B cell (primary cell): ENCODE results near the gene CRISPLD2. TPM values are rescaled to one million over a fixed set of nuclear protein-coding genes. Genes with fewer than 3 reads are reported as not detected.

Experiments
- ATAC-seq: fragments of 200-7000 bp; cut with Tn5 transposase; one replicate; pipeline ENCODE4 v1.10.0; 2021; ENCODE audit warnings: low read depth, mild to moderate bottlenecking, moderate number of reproducible peaks, moderate library complexity
- CTCF ChIA-PET: fragments of 350-600 bp; sonication (Branson Sonifier 250); formaldehyde crosslinking; loops from one replicate; lab custom pipeline; 2021; ENCODE audit warnings: antibody characterized with exemption, inconsistent platforms; lab: Charles Lee
- POLR2A ChIA-PET: fragments of 350-600 bp; sonication (Branson Sonifier 250); formaldehyde crosslinking; loops from one replicate; lab custom pipeline; 2021; ENCODE audit warnings: antibody characterized with exemption; lab: Charles Lee
- DNase-seq: peaks from one replicate; pipeline ENCODE4 v3.0.0; 2013
- H2AFZ ChIP-seq: 2 replicates; pipeline ENCODE4 v1.6.1; 2012; ENCODE audit warnings: mild to moderate bottlenecking, low read depth, low read length; ENCODE audit not compliant: insufficient read depth, poor library complexity, severe bottlenecking
- H3K27ac ChIP-seq, 2 donors: 1 replicate in 1 of 2; 2 replicates in 1 of 2; pipeline ENCODE4 v1.5.1; 2012 to 2013; ENCODE audit warnings: low read length in 2 of 2, mild to moderate bottlenecking in 2 of 2, moderate library complexity in 1 of 2
- H3K27me3 ChIP-seq, 4 experiments: fragments of 200-600 bp in 1 of 4; sonication (generic) in 1 of 4; replicated peaks in 1 of 4; 1 replicate in 2 of 4; 2 replicates in 2 of 4; pipeline versions ENCODE4 v1.6.1 to v1.7.0; 2013 to 2016; ENCODE audit warnings: low read length in 3 of 4, mild to moderate bottlenecking in 2 of 4, mixed read lengths in 1 of 4, moderate library complexity in 1 of 4; ENCODE audit not compliant: insufficient read depth in 4 of 4, control insufficient read depth in 3 of 4; ENCODE audit errors: control extremely low read depth in 1 of 4
- H3K36me3 ChIP-seq, 2 experiments: replicated peaks in 1 of 2; 1 replicate in 1 of 2; 2 replicates in 1 of 2; pipeline versions ENCODE4 v1.6.1 to v1.7.1; 2013; ENCODE audit warnings: low read length in 1 of 2; ENCODE audit not compliant: insufficient read depth in 2 of 2, control insufficient read depth in 1 of 2; ENCODE audit errors: control extremely low read depth in 1 of 2, extremely low read depth in 1 of 2
- H3K4me1 ChIP-seq, 2 donors: fragments of 200-600 bp in 1 of 2; sonication (generic) in 1 of 2; 1 replicate in 1 of 2; 2 replicates in 1 of 2; pipeline versions ENCODE4 v1.5.1 to v1.6.1; 2013 to 2017; ENCODE audit warnings: low read length in 2 of 2; ENCODE audit not compliant: control insufficient read depth in 2 of 2, insufficient read depth in 2 of 2
- H3K4me2 ChIP-seq: replicated peaks from 2 replicates; pipeline ENCODE3; 2012; ENCODE audit warnings: mild to moderate bottlenecking, low read depth, low read length; ENCODE audit not compliant: poor library complexity, severe bottlenecking
- H3K4me3 ChIP-seq, 5 experiments: fragments of 200-600 bp in 1 of 5; sonication (generic) in 1 of 5; 1 replicate in 3 of 5; 2 replicates in 2 of 5; pipeline versions ENCODE4 v1.5.1 to v1.7.0; 2011 to 2016; ENCODE audit warnings: low read length in 4 of 5, mild to moderate bottlenecking in 4 of 5, low read depth in 2 of 5, control low read depth in 1 of 5, moderate library complexity in 1 of 5; ENCODE audit not compliant: insufficient read depth in 1 of 5; ENCODE audit errors: control extremely low read depth in 1 of 5, extremely low read depth in 1 of 5
- H3K79me2 ChIP-seq: fragments of 200-600 bp; sonication (generic); one replicate; pipeline ENCODE4 v1.6.0; 2016; ENCODE audit warnings: low read length; ENCODE audit not compliant: control insufficient read depth, insufficient read depth
- H3K9ac ChIP-seq: fragments of 200-600 bp; sonication (generic); 2 replicates; pipeline ENCODE4 v1.6.1; 2017; ENCODE audit warnings: mild to moderate bottlenecking, low read length, moderate library complexity
- H3K9me3 ChIP-seq, 3 donors: one replicate each; pipeline versions ENCODE4 v1.6.1 to v1.7.1; 2013; ENCODE audit warnings: low read length in 2 of 3; ENCODE audit not compliant: control insufficient read depth in 2 of 3, insufficient read depth in 1 of 3; ENCODE audit errors: control extremely low read depth in 1 of 3
- H4K20me1 ChIP-seq: 2 replicates; pipeline ENCODE4 v1.6.0; 2012; ENCODE audit warnings: mild to moderate bottlenecking, low read length; ENCODE audit not compliant: insufficient read depth, control insufficient read depth, poor library complexity, severe bottlenecking
- H3K27ac Mint-ChIP-seq: one replicate; pipeline ENCODE4 v1.8.0; 2021; ENCODE audit warnings: mixed read lengths
- H3K27me3 Mint-ChIP-seq: one replicate; pipeline ENCODE4 v1.8.0; 2021; ENCODE audit warnings: mixed read lengths
- H3K4me1 Mint-ChIP-seq: one replicate; pipeline ENCODE4 v1.8.0; 2021; ENCODE audit warnings: mixed read lengths
- H3K4me3 Mint-ChIP-seq: one replicate; pipeline ENCODE4 v1.8.0; 2021; ENCODE audit warnings: mixed read lengths
- H3K9me3 Mint-ChIP-seq: one replicate; pipeline ENCODE4 v1.8.0; 2022; ENCODE audit warnings: mixed read lengths; ENCODE audit not compliant: insufficient read depth
- CTCF ChIP-seq: fragments of 200-600 bp; IDR thresholded peaks from one replicate; pipeline ENCODE4 v1.8.0; 2022; ENCODE audit warnings: antibody characterized with exemption, mild to moderate bottlenecking
- EZH2 ChIP-seq: IDR thresholded peaks from 2 replicates; pipeline ENCODE4 v1.6.1; 2012; ENCODE audit warnings: borderline replicate concordance, low read depth, mild to moderate bottlenecking, moderate library complexity, low read length; ENCODE audit not compliant: insufficient read depth, poor library complexity, severe bottlenecking
- WGBS: methylation state at CpG from one replicate; pipeline ENCODE4 v1.1.5; 2013; ENCODE audit warnings: missing lambda C conversion rate; ENCODE audit not compliant: insufficient coverage; 5-methylcytosine and 5-hydroxymethylcytosine counted together
- intact Hi-C: fragments of 100-400 bp; cut with micrococcal nuclease; formaldehyde crosslinking; loops from one replicate; pipeline ENCODE4 v1.10.0; 2022
- polyA plus RNA-seq: library from polyadenylated mRNA; depleted of rRNA; stranded (reverse); fragments of >200 nt; gene quantifications from 2 replicates; pipeline ENCODE4 v1.2.3, GENCODE V29; 2012
- total RNA-seq, 2 donors: library from RNA; stranded (reverse); fragments of 120-200 nt in 1 of 2; gene quantifications; 1 replicate in 1 of 2; 2 replicates in 1 of 2; pipeline versions ENCODE4 v1.2.3 to v1.2.4, GENCODE V29; 2013 to 2022

Gene CRISPLD2
- total and polyA plus RNA-seq, 2 donors (not counting 1 experiment from before 2014, with no cell fraction given): 0.25 to 0.37 TPM

DNA sequence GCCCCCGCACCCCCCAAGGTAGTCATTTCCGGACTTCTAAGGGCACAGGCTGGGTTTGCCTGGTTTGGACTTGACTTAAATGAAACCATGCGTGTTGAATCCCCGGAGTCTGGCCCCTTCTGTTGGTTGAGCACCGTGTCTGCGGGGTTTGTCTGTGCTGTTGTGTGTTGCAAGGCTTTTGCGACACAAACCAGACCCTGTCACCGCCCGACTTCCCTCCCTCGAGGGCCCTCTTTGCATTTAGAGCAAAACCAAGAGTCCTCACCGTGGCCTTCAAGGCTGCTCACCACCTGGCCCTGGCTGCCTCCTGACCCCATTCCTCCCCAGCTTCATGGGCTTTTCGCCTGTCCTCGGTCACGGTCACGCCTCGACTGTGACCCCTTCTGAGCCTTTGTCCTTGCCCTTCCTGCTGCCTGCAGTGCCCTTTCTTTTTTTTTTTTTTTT, 7.4 kb downstream of the CRISPLD2 start:
- no peaks in the 10 kb centered on the region for H3K36me3 ChIP-seq
- Mint-ChIP-seq H3K4me1 (no peaks in the 10 kb centered on the region), H3K27me3 (peaks cover 29% of the 10 kb centered on the region), H3K9me3 (no peaks in the 10 kb centered on the region), H3K27ac (no peak overlapping the region), H3K4me3 (no peak overlapping the region)
- H2AFZ ChIP-seq: no peak overlapping the region
- H3K27ac ChIP-seq: no peak overlapping the region
- ChIA-PET POLR2A (no interaction called here), CTCF (no interaction called here)
- no peaks in the 10 kb centered on the region for H3K4me1 ChIP-seq
- H3K9ac ChIP-seq: no peak overlapping the region
- H3K79me2 ChIP-seq: no peaks in the 10 kb centered on the region
- TF ChIP-seq EZH2 (no peak), CTCF (no peak)
- peaks cover 0 to 12% (median under 1%) of the 10 kb centered on the region in 4 experiments for H3K27me3 ChIP-seq
- no peak for ATAC-seq
- no peaks in the 10 kb centered on the region for H4K20me1 ChIP-seq
- 93% methylated on average over 15 of the region's 16 CpGs for WGBS
- no peak overlapping the region for H3K4me3 ChIP-seq
- intact Hi-C loops: no loop called here
- no peak for DNase-seq
- peaks cover 0 to 3% (median 0%) of the 10 kb centered on the region in 3 donors for H3K9me3 ChIP-seq
- no peak overlapping the region for H3K4me2 ChIP-seq

DNA sequence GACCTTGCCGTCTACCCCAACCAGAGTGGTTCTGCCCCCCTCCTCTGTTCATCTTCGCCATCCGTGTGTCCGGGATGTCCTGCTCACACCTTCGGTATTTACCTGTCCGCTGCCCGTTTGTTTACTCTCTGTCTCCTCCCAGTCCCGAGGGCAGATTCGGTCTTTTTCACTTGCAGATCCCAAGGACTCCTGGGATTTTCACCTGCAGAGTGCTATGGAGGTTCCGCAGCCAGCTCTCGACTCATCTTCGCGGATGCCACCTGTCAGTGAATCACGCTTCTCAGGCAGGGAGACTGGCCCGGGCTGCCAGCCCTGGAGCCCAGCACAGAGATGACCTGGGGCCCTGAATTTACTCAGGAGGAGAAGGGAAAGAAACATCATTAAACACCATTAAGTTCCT, 8.1 kb downstream of the CRISPLD2 start:
- Histone ChIP-seq H4K20me1 (no peaks in the 10 kb centered on the region), H3K9ac (no peak overlapping the region), H3K4me1 (no peaks in the 10 kb centered on the region), H3K4me2 (no peak overlapping the region), H3K27me3 (peaks cover 0 to 5% (median 0%) of the 10 kb centered on the region in 4 experiments), H3K79me2 (no peaks in the 10 kb centered on the region), H3K27ac (no peak overlapping the region), H3K4me3 (no peak overlapping the region), H3K36me3 (no peaks in the 10 kb centered on the region), H2AFZ (no peak overlapping the region), H3K9me3 (peaks cover 0 to 3% (median 0%) of the 10 kb centered on the region in 3 donors)
- Mint-ChIP-seq H3K27ac (no peak overlapping the region), H3K4me1 (no peaks in the 10 kb centered on the region), H3K9me3 (no peaks in the 10 kb centered on the region), H3K4me3 (no peak overlapping the region), H3K27me3 (peaks cover 25% of the 10 kb centered on the region)
- WGBS: 94% methylated on average over 12 of the region's 15 CpGs
- DNase-seq: no peak
- CTCF ChIA-PET: no interaction called here
- intact Hi-C loops: no loop called here
- no peak for TF ChIP-seq EZH2
- TF ChIP-seq CTCF: no peak
- POLR2A ChIA-PET: no interaction called here
- no peak for ATAC-seq
